Measurements from ENCODE around the gene CCNYL1.

DNA sequence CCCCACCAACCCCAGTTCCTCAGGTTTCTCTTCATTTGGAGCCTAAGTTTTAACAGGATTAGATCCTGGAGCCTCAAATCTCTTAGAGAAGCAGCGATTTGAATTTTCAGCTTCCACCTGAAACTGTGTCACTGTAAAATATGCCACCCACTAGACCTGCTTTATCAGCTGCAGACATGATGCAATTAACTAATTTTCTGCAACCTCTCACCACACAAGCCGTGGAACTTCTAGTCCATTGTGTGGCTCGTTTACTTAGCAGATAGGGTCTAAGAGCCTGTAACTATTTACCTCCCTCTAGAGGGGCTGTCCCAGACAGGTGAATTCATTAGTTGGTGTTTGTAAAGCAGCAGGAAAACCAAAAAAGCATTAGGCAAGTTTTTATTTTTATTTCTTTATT, 89.8 kb downstream of the CCNYL1 start:
- no peak for TF ChIP-seq CTCF (IDR thresholded peaks at IDR 0.05)
- TF ChIP-seq POLR2A (IDR thresholded peaks at IDR 0.05), result no peak
- no peak for TF ChIP-seq EP300 (IDR thresholded peaks at IDR 0.05)

Measured in tibial nerve (tissue), 4 donors.